GM13976 (cell line): Measurements from ENCODE around the gene CSTB.

Experiments
- DNase-seq: peaks from one replicate; pipeline ENCODE4 v3.0.0; 2012; ENCODE audit warnings: low spot score
- CTCF ChIP-seq: IDR thresholded peaks from 2 replicates; pipeline ENCODE4 v1.5.1; 2012; ENCODE audit warnings: borderline replicate concordance, mild to moderate bottlenecking; ENCODE audit not compliant: insufficient read depth; ENCODE audit errors: extremely low read depth, missing control alignments, control extremely low read depth
- in situ Hi-C: fragments of 300-500 bp; cut with MboI; formaldehyde crosslinking; loops from one replicate; pipeline ENCODE4 v1.12.0; 2022; ENCODE audit warnings: low sequenced_read_pairs, mixed read lengths, inconsistent platforms; ENCODE audit not compliant: unreplicated experiment

CSTB gene

GRCh38 chr21:43769325-43769958, 6.7 kb downstream of the CSTB start:
- no peak for TF ChIP-seq CTCF
- in situ Hi-C loops, result no loop called here
- no peak for DNase-seq

GRCh38 chr21:43768868-43769167, 7.3 kb downstream of the CSTB start:
- no peak for TF ChIP-seq CTCF
- no peak for DNase-seq
- in situ Hi-C loops, result no loop called here

GRCh38 chr21:43767984-43768867, 7.9 kb downstream of the CSTB start:
- in situ Hi-C loops, result no loop called here

GRCh38 chr21:43767498-43767983, 8.6 kb downstream of the CSTB start:
- in situ Hi-C loops, result no loop called here
- DNase-seq, result no peak
- no peak for TF ChIP-seq CTCF

More at GRCh38 chr21:43767984-43768867, 7.9 kb downstream of the CSTB start:
- no peak for TF ChIP-seq CTCF
- DNase-seq, result no peak

GRCh38 chr21:43766734-43767497, 9.2 kb downstream of the CSTB start:
- in situ Hi-C loops, result no loop called here
- DNase-seq, result no peak
- no peak for TF ChIP-seq CTCF
